Epithelial cell of esophagus (primary cell): ENCODE measurements around the gene GSTM5.

ENCODE experiments used
- DNase-seq: peaks from one replicate; pipeline ENCODE4 v3.0.0; 2010; ENCODE audit warnings: low read depth
- H3K4me3 ChIP-seq: 2 replicates; pipeline ENCODE4 v1.5.1; 2011; ENCODE audit warnings: mild to moderate bottlenecking, low read length, control low read depth
- CTCF ChIP-seq: IDR thresholded peaks from 2 replicates; pipeline ENCODE4 v1.5.1; 2011; ENCODE audit warnings: low read depth, mild to moderate bottlenecking, low read length, control low read depth, inconsistent platforms; ENCODE audit not compliant: insufficient read depth; ENCODE audit errors: missing control alignments

Gene GSTM5

DNA sequence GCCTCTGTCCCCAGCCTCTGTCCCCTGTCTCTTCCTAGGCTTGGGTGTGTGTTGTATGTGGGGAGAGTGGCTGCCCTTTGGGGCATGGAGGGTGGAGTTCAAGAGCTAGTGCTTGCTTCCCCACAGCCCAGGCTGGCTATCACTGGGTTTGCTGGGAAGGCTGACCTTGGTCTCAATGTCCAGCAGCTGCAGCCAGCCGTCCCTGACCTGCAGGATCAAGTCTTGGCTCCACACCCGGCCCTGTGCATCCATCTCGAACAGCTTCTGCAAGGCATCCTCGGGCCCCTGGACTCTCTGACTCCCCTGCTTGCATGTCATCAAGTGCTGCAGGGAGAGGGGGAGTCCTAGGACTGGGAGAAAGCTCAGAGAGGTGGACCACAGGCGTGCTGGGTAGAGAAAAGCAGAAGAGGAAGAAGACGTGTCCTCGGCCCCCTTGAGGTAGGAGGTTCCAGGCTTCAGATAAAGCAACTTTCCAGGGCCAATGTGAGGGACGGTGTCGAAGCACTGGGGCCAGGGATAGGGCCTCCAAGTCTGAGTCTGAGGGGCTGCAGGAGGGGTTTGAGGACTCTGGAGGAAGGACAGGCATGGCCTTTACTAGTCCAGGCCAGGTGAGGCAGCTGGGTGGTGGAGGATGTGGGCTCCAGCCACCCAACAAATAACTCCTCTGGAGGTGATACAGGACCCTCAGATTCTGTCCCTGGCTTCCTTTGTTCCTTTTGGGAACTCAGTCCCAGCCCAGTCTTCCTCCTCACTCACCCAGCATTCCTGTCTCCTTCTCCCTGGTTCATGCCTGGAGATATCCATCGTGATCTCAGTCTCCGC is 47.7 kb downstream of the GSTM5 start:
- TF ChIP-seq CTCF = no peak
- no peak for DNase-seq
- no peak overlapping the region for H3K4me3 ChIP-seq

DNA sequence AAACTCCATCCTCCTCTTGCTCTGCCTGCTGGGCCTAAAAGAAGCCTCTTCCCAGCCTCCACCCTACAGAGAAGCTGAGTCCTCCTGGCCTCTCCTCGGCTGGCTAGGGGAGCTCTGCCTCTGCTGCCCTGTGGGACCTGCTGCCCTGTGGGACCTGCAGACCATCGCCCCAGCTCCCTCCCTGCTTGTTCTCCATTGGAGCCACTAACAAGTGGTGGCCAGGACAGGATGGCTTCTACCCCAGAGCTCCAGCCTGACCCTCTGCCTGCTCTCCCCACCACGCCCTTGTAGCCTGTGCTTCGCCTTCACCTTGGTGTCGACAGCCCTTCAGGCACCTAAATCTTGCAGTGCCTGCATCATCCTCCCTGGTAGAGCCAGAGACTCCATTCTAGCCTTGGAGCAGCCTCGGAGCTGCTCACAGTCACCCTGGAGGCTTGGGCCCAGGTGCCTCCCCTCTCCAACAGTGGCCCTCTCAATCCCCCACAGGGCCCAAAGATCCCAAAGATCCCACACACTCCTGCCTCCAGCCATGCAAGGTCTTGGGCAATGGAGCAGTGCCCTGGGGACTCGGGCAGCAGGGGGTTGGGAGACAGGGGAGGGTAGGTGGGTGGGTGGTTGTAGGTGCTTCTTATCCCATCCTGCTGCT is 48.7 kb downstream of the GSTM5 start:
- TF ChIP-seq CTCF = no peak
- no peak overlapping the region for H3K4me3 ChIP-seq
- no peak for DNase-seq

DNA sequence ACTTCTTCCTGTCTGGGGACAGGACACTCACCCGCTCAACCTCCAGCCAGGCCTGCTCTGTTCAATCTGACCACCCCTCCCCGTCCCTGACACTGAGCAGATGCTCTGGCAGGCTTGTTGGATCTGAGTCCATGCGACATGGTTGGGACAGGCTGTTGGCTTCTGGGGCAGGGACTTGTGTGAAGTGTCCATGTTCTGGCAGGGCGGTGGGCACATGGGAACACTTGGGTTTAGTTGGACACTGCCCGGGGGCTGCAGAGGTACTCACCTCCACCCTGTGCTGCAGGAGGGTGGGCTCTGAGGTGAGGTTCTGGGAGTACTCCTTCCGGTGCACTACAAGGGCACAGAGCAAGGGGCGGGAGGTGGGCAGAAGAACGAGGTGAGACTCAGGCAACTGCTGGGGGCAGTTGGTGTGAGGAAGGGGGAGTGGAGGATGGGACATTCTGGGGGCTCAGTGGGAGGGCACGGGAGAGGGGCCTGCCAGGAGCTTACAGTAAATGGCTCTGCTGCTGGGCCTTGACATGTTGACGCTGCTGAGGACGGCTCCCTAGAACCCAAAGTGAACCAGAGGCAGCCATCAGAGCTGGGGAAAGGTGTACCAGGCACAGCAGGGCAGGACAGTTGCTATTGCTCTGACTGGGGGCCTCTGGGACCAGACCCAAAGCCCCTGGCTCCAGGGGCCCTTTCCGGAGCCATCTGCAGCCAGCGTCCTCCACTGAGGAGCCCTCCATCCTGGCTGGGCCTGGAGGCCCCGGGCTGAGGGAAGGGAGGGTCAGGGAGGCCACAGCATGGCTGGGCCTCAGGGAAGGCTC is 49.4 kb downstream of the GSTM5 start:
- H3K4me3 ChIP-seq = no peak overlapping the region
- DNase-seq = no peak
- TF ChIP-seq CTCF = no peak

DNA sequence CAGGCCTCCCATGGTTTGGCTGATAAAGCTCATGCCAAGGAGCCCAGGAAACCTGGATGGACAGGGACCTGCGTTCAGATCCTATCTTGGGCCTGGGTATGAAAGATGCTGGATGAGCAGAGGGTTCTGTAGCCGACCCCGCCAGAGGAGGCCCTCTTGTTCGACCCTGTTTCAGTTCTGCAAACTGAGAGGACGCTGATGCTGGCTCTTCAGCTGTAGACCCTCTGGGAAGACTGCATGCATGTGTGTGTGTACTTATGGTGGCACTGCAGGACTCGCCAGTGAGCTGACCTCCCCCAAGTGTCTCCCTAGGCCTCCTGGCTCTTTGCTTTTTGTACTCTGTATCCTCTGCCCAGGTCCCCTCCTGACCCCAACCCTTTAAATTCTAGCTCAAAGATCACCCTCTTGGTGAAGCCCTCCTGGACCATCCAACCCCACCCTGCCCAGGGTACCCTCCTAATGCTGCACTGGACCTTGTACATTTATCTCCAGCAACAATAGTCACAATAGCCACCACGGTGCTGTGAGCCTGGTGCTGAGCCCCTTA is 50.1 kb downstream of the GSTM5 start:
- no peak for DNase-seq
- no peak for TF ChIP-seq CTCF

GRCh38 chr1:109762821-109763645 is 51.0 kb downstream of the GSTM5 start:
- H3K4me3 ChIP-seq = no peak overlapping the region
- peak; percentile 36 for DNase-seq
- TF ChIP-seq CTCF = no peak

More for the DNA sequence above, 50.1 kb downstream of the GSTM5 start:
- no peak overlapping the region for H3K4me3 ChIP-seq

GRCh38 chr1:109763646-109764415 is 51.8 kb downstream of the GSTM5 start, which contains the start of gene EPS8L3:
Gene EPS8L3, minus strand, starts transcription at chr1:109763923. Its CDS starts 2,174 bp downstream, at chr1:109761749.
- DNase-seq = no peak
- no peak for TF ChIP-seq CTCF
- H3K4me3 ChIP-seq = no peak within 1 kb of the TSS
